ENCODE results near the gene TAF10.

DNA sequence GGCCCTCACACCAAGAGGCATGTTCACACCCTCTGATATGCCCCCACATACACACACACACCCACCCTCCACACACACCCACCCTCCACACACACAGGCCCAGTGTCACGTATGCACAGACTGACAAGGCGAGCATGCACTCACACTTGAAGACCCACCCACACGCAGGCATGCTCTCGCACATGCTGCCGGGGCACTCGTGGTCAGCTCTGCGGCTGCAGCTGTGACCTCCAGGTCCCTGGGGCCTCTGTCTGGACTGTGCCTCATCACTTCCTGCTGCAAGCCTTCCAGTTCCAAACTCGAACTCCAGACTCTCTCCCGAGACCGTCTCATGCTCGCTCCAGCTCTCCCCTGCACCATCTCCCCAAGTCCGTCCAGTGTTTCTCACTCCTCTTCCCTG lies 34.1 kb upstream of the TAF10 start:
- TF ChIP-seq, protein P1, sequence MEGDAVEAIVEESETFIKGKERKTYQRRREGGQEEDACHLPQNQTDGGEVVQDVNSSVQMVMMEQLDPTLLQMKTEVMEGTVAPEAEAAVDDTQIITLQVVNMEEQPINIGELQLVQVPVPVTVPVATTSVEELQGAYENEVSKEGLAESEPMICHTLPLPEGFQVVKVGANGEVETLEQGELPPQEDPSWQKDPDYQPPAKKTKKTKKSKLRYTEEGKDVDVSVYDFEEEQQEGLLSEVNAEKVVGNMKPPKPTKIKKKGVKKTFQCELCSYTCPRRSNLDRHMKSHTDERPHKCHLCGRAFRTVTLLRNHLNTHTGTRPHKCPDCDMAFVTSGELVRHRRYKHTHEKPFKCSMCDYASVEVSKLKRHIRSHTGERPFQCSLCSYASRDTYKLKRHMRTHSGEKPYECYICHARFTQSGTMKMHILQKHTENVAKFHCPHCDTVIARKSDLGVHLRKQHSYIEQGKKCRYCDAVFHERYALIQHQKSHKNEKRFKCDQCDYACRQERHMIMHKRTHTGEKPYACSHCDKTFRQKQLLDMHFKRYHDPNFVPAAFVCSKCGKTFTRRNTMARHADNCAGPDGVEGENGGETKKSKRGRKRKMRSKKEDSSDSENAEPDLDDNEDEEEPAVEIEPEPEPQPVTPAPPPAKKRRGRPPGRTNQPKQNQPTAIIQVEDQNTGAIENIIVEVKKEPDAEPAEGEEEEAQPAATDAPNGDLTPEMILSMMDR (conservative IDR thresholded peaks at IDR 0.05), result no peak
- no peak for TF ChIP-seq ZFX (IDR thresholded peaks at IDR 0.05)

All from C4-2B (cell line).